ENCODE measurements around the gene GRAMD1B.

- TF ChIP-seq POLR2A (IDR thresholded peaks at IDR 0.05) (no peak), CTCF (IDR thresholded peaks at IDR 0.05) (no peak)
Observed at GRCh38 chr11:123477205-123477907, 47.3 kb downstream of the GRAMD1B start.
